ENCODE results near the gene AMTN.

The AMTN gene

GRCh38 chr4:70575964-70576363 lies 57.6 kb downstream of the AMTN start:
- ChIA-PET POLR2A (ENCODE audit: low non-redundant PET) (no interaction called here), CTCF (no interaction called here)
- no peak overlapping the region for H3K27ac ChIP-seq
- DNase-seq (ENCODE audit: low spot score): no peak
- TF ChIP-seq CTCF (conservative IDR thresholded peaks at IDR 0.05; ENCODE audit: low read depth): no peak

GRCh38 chr4:70577220-70577927 lies 59.0 kb downstream of the AMTN start:
- no peak for TF ChIP-seq CTCF (conservative IDR thresholded peaks at IDR 0.05; ENCODE audit: low read depth)
- ChIA-PET POLR2A (ENCODE audit: low non-redundant PET) (no interaction called here), CTCF (no interaction called here)
- DNase-seq (ENCODE audit: low spot score): peak; percentile 8
- H3K27ac ChIP-seq: no peak overlapping the region

GRCh38 chr4:70581980-70582379 lies 63.6 kb downstream of the AMTN start:
- DNase-seq (ENCODE audit: low spot score): no peak
- H3K27ac ChIP-seq: no peak overlapping the region
- CTCF ChIA-PET: no interaction called here
- POLR2A ChIA-PET (ENCODE audit: low non-redundant PET): no interaction called here
- no peak for TF ChIP-seq CTCF (conservative IDR thresholded peaks at IDR 0.05; ENCODE audit: low read depth)

Data from RWPE1 (cell line).